ENCODE measurements around the gene FAM222B.
"Not testable (repeated sequence)": the region's sequence is repeated elsewhere in the genome, so short reads cannot be mapped to it uniquely, and the experiment has no call there.

The FAM222B gene

GRCh38 chr17:28725660-28726225 lies 116.8 kb downstream of the FAM222B start:
- DNase-seq = no peak

- peak; percentile 40 for DNase-seq
Measured at GRCh38 chr17:28725166-28725659, 117.4 kb downstream of the FAM222B start.

- DNase-seq = no peak
Measured at GRCh38 chr17:28724500-28725165, 118.0 kb downstream of the FAM222B start.

- DNase-seq = not testable (repeated sequence)
Measured at GRCh38 chr17:28723836-28724499, 118.6 kb downstream of the FAM222B start.

- no peak for DNase-seq
Measured at GRCh38 chr17:28723159-28723835, 119.3 kb downstream of the FAM222B start.

GRCh38 chr17:28722417-28723158 lies 120.0 kb downstream of the FAM222B start:
- DNase-seq = no peak

GRCh38 chr17:28720997-28721329 lies 121.6 kb downstream of the FAM222B start:
- DNase-seq = not testable (repeated sequence)

- DNase-seq = no peak
Measured at GRCh38 chr17:28720247-28720996, 122.2 kb downstream of the FAM222B start.

GRCh38 chr17:28719021-28719433 lies 123.6 kb downstream of the FAM222B start:
- DNase-seq = no peak

- DNase-seq = no peak
Measured at GRCh38 chr17:28718333-28719020, 124.1 kb downstream of the FAM222B start.

GRCh38 chr17:28717578-28718332 lies 124.8 kb downstream of the FAM222B start, which contains the start of gene RAB34:
RAB34 (minus strand) TSS chr17:28717868; CDS start chr17:28717266, 602 bp downstream.
- peak; percentile 96 for DNase-seq

- DNase-seq = peak; percentile 80
Measured at GRCh38 chr17:28716740-28717577, 125.6 kb downstream of the FAM222B start.

GRCh38 chr17:28715217-28715616 lies 127.4 kb downstream of the FAM222B start:
- no peak for DNase-seq

GRCh38 chr17:28714281-28714680 lies 128.3 kb downstream of the FAM222B start:
- no peak for DNase-seq

GRCh38 chr17:28712705-28713415 lies 129.7 kb downstream of the FAM222B start:
- DNase-seq = no peak

GRCh38 chr17:28712032-28712704 lies 130.4 kb downstream of the FAM222B start:
- peak; percentile 67 for DNase-seq

GRCh38 chr17:28711723-28712031 lies 130.9 kb downstream of the FAM222B start, which contains the start of gene PROCA1:
PROCA1 (minus strand) TSS chr17:28711888; CDS start chr17:28711660, 228 bp downstream.
- no peak for DNase-seq

Data from right hindlimb (tissue), 1 donor.